GM23338 (cell line): Measurements from ENCODE around the gene HS3ST6. TPM values are rescaled to one million over a fixed set of nuclear protein-coding genes. Genes with fewer than 3 reads are reported as not detected.

Experiments
- ATAC-seq: fragments of 200-7000 bp; cut with Tn5 transposase; 3 replicates; pipeline ENCODE4 v1.9.1; 2020
- DNase-seq: peaks from one replicate; pipeline ENCODE4 v3.0.0-alpha.2; 2015; ENCODE audit warnings: low spot score
- H2AFZ ChIP-seq: fragments of 200-600 bp; sonication (generic); 2 replicates; pipeline ENCODE4 v1.8.0; 2016; ENCODE audit warnings: antibody characterized with exemption, mild to moderate bottlenecking, moderate library complexity
- H3F3A ChIP-seq: fragments of 200-600 bp; sonication (generic); replicated peaks from 2 replicates; pipeline ENCODE4 v1.8.0; 2017; ENCODE audit warnings: antibody characterized with exemption, mixed run types, low read depth
- H3K27ac ChIP-seq: fragments of 200-600 bp; sonication (generic); 2 replicates; pipeline ENCODE4 v1.6.1; 2016; ENCODE audit warnings: low read depth
- H3K27me3 ChIP-seq: fragments of 200-600 bp; sonication (generic); 2 replicates; pipeline ENCODE4 v1.8.0; 2016; ENCODE audit warnings: mild to moderate bottlenecking, mixed run types, moderate library complexity; ENCODE audit not compliant: insufficient read depth
- H3K36me3 ChIP-seq: fragments of 200-600 bp; sonication (generic); 2 replicates; pipeline ENCODE4 v1.8.0; 2016; ENCODE audit warnings: mild to moderate bottlenecking; ENCODE audit not compliant: insufficient read depth
- H3K4me1 ChIP-seq: fragments of 200-600 bp; sonication (generic); 2 replicates; pipeline ENCODE4 v1.8.0; 2016; ENCODE audit warnings: mild to moderate bottlenecking, moderate library complexity; ENCODE audit not compliant: insufficient read depth
- H3K4me2 ChIP-seq: fragments of 200-600 bp; sonication (generic); 2 replicates; pipeline ENCODE4 v1.7.1; 2017; ENCODE audit warnings: mixed run types
- H3K4me3 ChIP-seq: fragments of 200-600 bp; sonication (generic); 2 replicates; pipeline ENCODE4 v1.6.1; 2016; ENCODE audit warnings: mixed run types
- H3K79me2 ChIP-seq: fragments of 200-600 bp; sonication (generic); replicated peaks from 2 replicates; pipeline ENCODE4 v1.8.0; 2017; ENCODE audit warnings: mild to moderate bottlenecking; ENCODE audit not compliant: insufficient read depth
- H3K9me2 ChIP-seq: fragments of 200-600 bp; sonication (generic); 2 replicates; pipeline ENCODE4 v1.8.0; 2017; ENCODE audit not compliant: insufficient read depth
- H4K20me1 ChIP-seq: fragments of 200-600 bp; sonication (generic); replicated peaks from 2 replicates; pipeline ENCODE4 v1.8.0; 2017; ENCODE audit warnings: mild to moderate bottlenecking; ENCODE audit not compliant: insufficient read depth
- H3K27ac Mint-ChIP-seq: 2 replicates; pipeline ENCODE4 v1.8.0; 2020; ENCODE audit warnings: inconsistent platforms, mild to moderate bottlenecking, moderate library complexity, mixed read lengths
- H3K27me3 Mint-ChIP-seq: 3 replicates; pipeline ENCODE4 v1.8.0; 2022; ENCODE audit warnings: low read depth, mild to moderate bottlenecking, moderate library complexity, mixed read lengths, inconsistent platforms; ENCODE audit not compliant: insufficient read depth, poor library complexity
- H3K36me3 Mint-ChIP-seq: 3 replicates; pipeline ENCODE4 v1.8.0; 2021; ENCODE audit warnings: low read depth, mild to moderate bottlenecking, inconsistent platforms, moderate library complexity, mixed read lengths
- H3K4me1 Mint-ChIP-seq: 3 replicates; pipeline ENCODE4 v1.8.0; 2020; ENCODE audit warnings: mild to moderate bottlenecking, inconsistent platforms, mixed read lengths
- H3K4me3 Mint-ChIP-seq: 3 replicates; pipeline ENCODE4 v1.8.0; 2021; ENCODE audit warnings: moderate library complexity, mild to moderate bottlenecking, inconsistent platforms, mixed read lengths
- H3K9me3 Mint-ChIP-seq: 3 replicates; pipeline ENCODE4 v1.8.0; 2020; ENCODE audit warnings: moderate library complexity, mild to moderate bottlenecking, inconsistent platforms, mixed read lengths
- CREB1 ChIP-seq: fragments of 250-450 bp; sonication (Bioruptor Pico); IDR thresholded peaks from 2 replicates; pipeline ENCODE4 v1.5.0; 2020; ENCODE audit warnings: low read depth, mild to moderate bottlenecking, moderate library complexity
- CTCF ChIP-seq, 2 experiments: fragments of 200-600 bp in 1 of 2; sonication (generic) in 1 of 2; conservative IDR thresholded peaks; 2 replicates each; pipeline versions ENCODE4 v1.5.1 to v1.6.1; 2016 to 2017; ENCODE audit warnings: antibody characterized with exemption in 2 of 2, low read depth in 2 of 2, mild to moderate bottlenecking in 2 of 2, moderate library complexity in 1 of 2
- EZH2 ChIP-seq: fragments of 200-600 bp; sonication (generic); IDR thresholded peaks from one replicate; pipeline ENCODE4 v1.8.0; 2017; ENCODE audit warnings: antibody characterized with exemption, mild to moderate bottlenecking, low read depth; ENCODE audit not compliant: unreplicated experiment
- EZH2phosphoT487 ChIP-seq: fragments of 200-600 bp; sonication (generic); IDR thresholded peaks from one replicate; pipeline ENCODE4 v1.8.1; 2018; ENCODE audit warnings: antibody characterized with exemption; ENCODE audit not compliant: unreplicated experiment
- JUNB ChIP-seq: IDR thresholded peaks from one replicate; pipeline ENCODE4 v1.6.1; 2016; ENCODE audit warnings: antibody characterized with exemption; ENCODE audit not compliant: unreplicated experiment
- NANOG ChIP-seq: IDR thresholded peaks from 2 replicates; pipeline ENCODE4 v1.6.1; 2016; ENCODE audit warnings: antibody characterized with exemption, borderline replicate concordance
- POLR2AphosphoS5 ChIP-seq: IDR thresholded peaks from 2 replicates; pipeline ENCODE4 v1.6.1; 2016; ENCODE audit warnings: antibody characterized with exemption, low read depth
- REST ChIP-seq: IDR thresholded peaks from one replicate; pipeline ENCODE4 v1.6.1; 2018; ENCODE audit warnings: antibody characterized with exemption; ENCODE audit not compliant: unreplicated experiment
- STAT1 ChIP-seq: IDR thresholded peaks from one replicate; pipeline ENCODE4 v1.6.1; 2016; ENCODE audit warnings: antibody characterized with exemption; ENCODE audit not compliant: unreplicated experiment
- ZNF114 ChIP-seq: fragments of 250-450 bp; sonication (Bioruptor Pico); IDR thresholded peaks from 2 replicates; pipeline ENCODE4 v1.5.0; 2020; ENCODE audit warnings: mild to moderate bottlenecking, moderate library complexity
- ZNF462 ChIP-seq: fragments of 250-450 bp; sonication (Bioruptor Pico); IDR thresholded peaks from 2 replicates; pipeline ENCODE4 v1.5.0; 2020; ENCODE audit warnings: mild to moderate bottlenecking, moderate library complexity
- polyA plus RNA-seq: library from polyadenylated mRNA; unstranded; fragments of >200 nt; fragmentation: Nextera tagmentation; extraction: Ambion mirVana; gene quantifications from 2 replicates; pipeline ENCODE4 v1.2.1, GENCODE V29; 2016
- total RNA-seq: library from RNA; depleted of rRNA; stranded (reverse); fragments of >200 nt; shearing (Covaris generic); gene quantifications from 2 replicates; pipeline ENCODE4 v1.2.3, GENCODE V29; 2014

HS3ST6 gene
- total and polyA plus RNA-seq, 2 experiments from 2014 or later: 0.21 TPM; not detected in 1

GRCh38 chr16:1912215-1912543, 6.0 kb downstream of the HS3ST6 start:
- Histone ChIP-seq H3K4me1 (peaks cover 13% of the 10 kb centered on the region; the same call in 1 of the 2 replicates), H3K27ac (no peak overlapping the region), H3K4me3 (no peak overlapping the region), H4K20me1 (no peaks in the 10 kb centered on the region), H3K79me2 (no peaks in the 10 kb centered on the region), H3K4me2 (no peak overlapping the region), H3F3A (no peaks in the 10 kb centered on the region), H3K36me3 (no peaks in the 10 kb centered on the region), H3K27me3 (peaks cover 22% of the 10 kb centered on the region), H3K9me2 (no peaks in the 10 kb centered on the region), H2AFZ (no peak overlapping the region)
- peaks cover 36% of the 10 kb centered on the region for H3K27me3 Mint-ChIP-seq
- no peaks in the 10 kb centered on the region for H3K36me3 Mint-ChIP-seq
- H3K4me1 Mint-ChIP-seq: peaks cover 27% of the 10 kb centered on the region
- TF ChIP-seq EZH2 (no peak), NANOG (no peak), JUNB (no peak), ZNF462 (CRISPR knock-in tag) (no peak), CREB1 (CRISPR knock-in tag) (no peak), STAT1 (no peak), ZNF114 (CRISPR knock-in tag) (no peak), CTCF (conservative IDR thresholded peaks at IDR 0.05; ENCODE audit: low read depth in 2 of 2) (no peak), POLR2AphosphoS5 (no peak), EZH2phosphoT487 (no peak), REST (no peak)
- ATAC-seq: no peak
- H3K9me3 Mint-ChIP-seq: no peaks in the 10 kb centered on the region
- DNase-seq: no peak
- no peak overlapping the region for H3K27ac Mint-ChIP-seq
- H3K4me3 Mint-ChIP-seq: no peak overlapping the region
